HepG2 (cell line): ENCODE measurements around the gene ACSF3. TPM values are rescaled to one million over a fixed set of nuclear protein-coding genes. Genes with fewer than 3 reads are reported as not detected.

ENCODE experiments used
- ATAC-seq: fragments of 200-7000 bp; cut with Tn5 transposase; 3 replicates; pipeline ENCODE4 v1.9.1; 2020; ENCODE audit warnings: mild to moderate bottlenecking, moderate library complexity
- BruUV-seq: library from RNA; stranded (reverse); fragments of 400-500 nt; replicated peaks from 2 replicates; lab custom pipeline; 2021; lab: Mats Ljungman, UMichigan
- CTCF ChIA-PET: fragments of 300-600 bp; formaldehyde crosslinking; extraction: SDS; loops from one replicate; lab custom pipeline; 2021; ENCODE audit warnings: low total read pairs, inconsistent platforms, low intra/inter-chr PET ratio; lab: Yijun Ruan, JAX
- POLR2A ChIA-PET: fragments of 350-600 bp; sonication (Branson Sonifier 250); formaldehyde crosslinking; loops from one replicate; lab custom pipeline; 2020; ENCODE audit warnings: antibody characterized with exemption, inconsistent platforms; lab: Yijun Ruan, JAX
- DNase-seq: peaks from one replicate; pipeline ENCODE4 v3.0.0-alpha.2; 2015; ENCODE audit warnings: low spot score
- FAIRE-seq: peaks from 3 replicates; lab custom pipeline; 2011; peaks lifted over from hg19 to GRCh38; lab: Jason Lieb, UNC
- H2AFZ ChIP-seq: one replicate; pipeline ENCODE4 v1.6.1; 2011; ENCODE audit warnings: low read length, inconsistent platforms
- H3K27ac ChIP-seq: fragments of 300-600 bp; 3 replicates; pipeline ENCODE4 v1.8.0; 2011; ENCODE audit warnings: mixed run types, mild to moderate bottlenecking, mixed read lengths, low read length, inconsistent platforms; ENCODE audit not compliant: insufficient read depth; ENCODE audit errors: extremely low read length
- H3K27me3 ChIP-seq, 2 experiments: fragments of 200-600 bp in 1 of 2; 2 replicates in 1 of 2; 3 replicates in 1 of 2; pipeline versions ENCODE4 v1.6.0 to v1.8.0; 2011; ENCODE audit warnings: low read length in 2 of 2, mild to moderate bottlenecking in 2 of 2, moderate library complexity in 2 of 2, inconsistent platforms in 1 of 2; ENCODE audit not compliant: insufficient read depth in 2 of 2, control insufficient read depth in 1 of 2
- H3K36me3 ChIP-seq, 2 experiments: fragments of 200-600 bp in 1 of 2; replicated peaks in 1 of 2; 2 replicates in 1 of 2; 3 replicates in 1 of 2; pipeline versions ENCODE4 v1.5.1 to v1.8.0; 2011; ENCODE audit warnings: low read length in 2 of 2, inconsistent platforms in 1 of 2; ENCODE audit not compliant: insufficient read depth in 2 of 2, control insufficient read depth in 1 of 2
- H3K4me1 ChIP-seq: 2 replicates; pipeline ENCODE4 v1.5.1; 2012; ENCODE audit warnings: low read length, inconsistent platforms; ENCODE audit not compliant: insufficient read depth
- H3K4me2 ChIP-seq: 2 replicates; pipeline ENCODE4 v1.6.0; 2011; ENCODE audit warnings: low read depth, low read length, inconsistent platforms
- H3K4me3 ChIP-seq, 3 experiments: fragments of 200-600 bp in 1 of 3; sonication (generic), shearing (Covaris generic) in 1 of 3; replicated peaks in 1 of 3; 2 replicates each; pipeline ENCODE4 v1.5.1; 2011 to 2016; ENCODE audit warnings: low read length in 3 of 3, inconsistent platforms in 2 of 3, low read depth in 2 of 3, mild to moderate bottlenecking in 2 of 3, control low read depth in 1 of 3, mixed read lengths in 1 of 3; ENCODE audit not compliant: insufficient read depth in 1 of 3
- H3K79me2 ChIP-seq: one replicate; pipeline ENCODE4 v1.6.1; 2011; ENCODE audit warnings: low read length, inconsistent platforms; ENCODE audit not compliant: insufficient read depth
- H3K9ac ChIP-seq: 2 replicates; pipeline ENCODE4 v1.6.0; 2011; ENCODE audit warnings: mild to moderate bottlenecking, low read depth, low read length, inconsistent platforms; ENCODE audit not compliant: insufficient read depth
- H3K9me3 ChIP-seq: 2 replicates; pipeline ENCODE4 v1.5.1; 2012; ENCODE audit warnings: mild to moderate bottlenecking, low read length
- H4K20me1 ChIP-seq: 2 replicates; pipeline ENCODE4 v1.6.0; 2011; ENCODE audit warnings: inconsistent platforms, mild to moderate bottlenecking, low read length, moderate library complexity; ENCODE audit not compliant: insufficient read depth
- BCL6 ChIP-seq: IDR thresholded peaks from 2 replicates; pipeline ENCODE4 v1.6.1; 2016; ENCODE audit warnings: missing genetic modification reagents, missing compliant biosample characterization
- EED ChIP-seq: sonication (generic); formaldehyde crosslinking; IDR thresholded peaks from 2 replicates; pipeline ENCODE4 v1.5.0; 2020; ENCODE audit warnings: mild to moderate bottlenecking, missing genetic modification reagents
- FOXC1 ChIP-seq: sonication (generic); formaldehyde crosslinking; IDR thresholded peaks from 2 replicates; pipeline ENCODE4 v1.8.0; 2022; ENCODE audit warnings: mild to moderate bottlenecking, missing genetic modification reagents, borderline replicate concordance
- FOXM1 ChIP-seq: sonication (generic); formaldehyde crosslinking; IDR thresholded peaks from 2 replicates; pipeline ENCODE4 v1.5.0; 2020; ENCODE audit warnings: missing genetic modification reagents
- GLI4 ChIP-seq: sonication (generic); formaldehyde crosslinking; IDR thresholded peaks from 2 replicates; pipeline ENCODE4 v1.5.1; 2020; ENCODE audit warnings: missing genetic modification reagents, mild to moderate bottlenecking, moderate library complexity, borderline replicate concordance
- JARID2 ChIP-seq: sonication (generic); formaldehyde crosslinking; IDR thresholded peaks from 2 replicates; pipeline ENCODE4 v1.8.1; 2023; ENCODE audit warnings: missing genetic modification reagents, inconsistent platforms; ENCODE audit not compliant: insufficient replicate concordance
- MEIS1 ChIP-seq: sonication (generic); formaldehyde crosslinking; IDR thresholded peaks from 2 replicates; pipeline ENCODE4 v1.9.0; 2021; ENCODE audit warnings: mild to moderate bottlenecking, missing genetic modification reagents, moderate library complexity, borderline replicate concordance
- NFAT5 ChIP-seq: sonication (generic); formaldehyde crosslinking; IDR thresholded peaks from 2 replicates; pipeline ENCODE4 v1.4.0; 2020; ENCODE audit warnings: missing genetic modification reagents
- NFATC3 ChIP-seq: sonication (generic); formaldehyde crosslinking; IDR thresholded peaks from 2 replicates; pipeline ENCODE4 v1.5.1; 2020; ENCODE audit warnings: mild to moderate bottlenecking, missing genetic modification reagents
- RBM39 ChIP-seq: fragments of 200-400 bp; formaldehyde crosslinking; IDR thresholded peaks from one replicate; pipeline ENCODE4 v1.6.1; 2018; ENCODE audit warnings: antibody characterized with exemption, mild to moderate bottlenecking, low read depth, low read length; ENCODE audit not compliant: poor library complexity, severe bottlenecking
- ZNF597 ChIP-seq: sonication (generic); formaldehyde crosslinking; IDR thresholded peaks from 2 replicates; pipeline ENCODE4 v1.5.0; 2020; ENCODE audit warnings: missing genetic modification reagents
- ZNF746 ChIP-seq: sonication (generic); formaldehyde crosslinking; IDR thresholded peaks from 2 replicates; pipeline ENCODE4 v1.8.0; 2022; ENCODE audit warnings: mild to moderate bottlenecking, missing genetic modification reagents
- ZNF768 ChIP-seq: sonication (generic); formaldehyde crosslinking; IDR thresholded peaks from 2 replicates; pipeline ENCODE4 v1.4.0; 2020; ENCODE audit warnings: missing genetic modification reagents
- WGBS: methylation state at CpG from one replicate; pipeline ENCODE4 v1.1.6; 2017; ENCODE audit warnings: low lambda C conversion rate; 5-methylcytosine and 5-hydroxymethylcytosine counted together
- in situ Hi-C: cut with HindIII; loops from 2 replicates; pipeline ENCODE4 v1.10.0; 2017; ENCODE audit warnings: low pct_unique_long_range_greater_than_20kb; ENCODE audit not compliant: extremely low pct_ligation_motif_present
- intact Hi-C: fragments of 100-400 bp; cut with micrococcal nuclease; formaldehyde crosslinking; loops from one replicate; pipeline ENCODE4 v1.10.0; 2022; ENCODE audit not compliant: unreplicated experiment
- polyA plus RNA-seq, 8 experiments: library from polyadenylated mRNA; depleted of rRNA in 3 of 8; stranded (reverse) in 7 of 8; unstranded in 1 of 8; fragments of >200 nt; fragmentation: Illumina TruSeq in 4 of 8; extraction: Trizol in 4 of 8; gene quantifications; 2 replicates each; pipeline versions ENCODE4 v1.2.1 to v1.2.3, GENCODE V29; 2011 to 2016; ENCODE audit warnings: low read depth in 4 of 8, missing spikeins in 1 of 8, mixed read lengths in 1 of 8; ENCODE audit not compliant: insufficient read depth in 1 of 8
- total RNA-seq, 5 experiments: library from RNA; depleted of rRNA; stranded (reverse); fragments of >200 nt; fragmentation: Illumina TruSeq; extraction: Trizol; gene quantifications; 2 replicates each; pipeline ENCODE4 v1.2.3, GENCODE V29; 2016; ENCODE audit warnings: low read depth in 1 of 5
- TF ChIP-seq, protein P1 (sequence below): sonication (generic); formaldehyde crosslinking; IDR thresholded peaks from 2 replicates; pipeline ENCODE4 v1.4.0; 2020; ENCODE audit warnings: mild to moderate bottlenecking, low read depth, missing genetic modification reagents
- TF ChIP-seq, protein P2 (sequence below): sonication (generic); formaldehyde crosslinking; IDR thresholded peaks from 2 replicates; pipeline ENCODE4 v1.4.0; 2020; ENCODE audit warnings: missing genetic modification reagents

Gene ACSF3
- total and polyA plus RNA-seq, 2 of the 13 experiments (the other 11 are each of a cell fraction or from before 2014, with no cell fraction given) = 14.9 to 30.6 TPM

DNA sequence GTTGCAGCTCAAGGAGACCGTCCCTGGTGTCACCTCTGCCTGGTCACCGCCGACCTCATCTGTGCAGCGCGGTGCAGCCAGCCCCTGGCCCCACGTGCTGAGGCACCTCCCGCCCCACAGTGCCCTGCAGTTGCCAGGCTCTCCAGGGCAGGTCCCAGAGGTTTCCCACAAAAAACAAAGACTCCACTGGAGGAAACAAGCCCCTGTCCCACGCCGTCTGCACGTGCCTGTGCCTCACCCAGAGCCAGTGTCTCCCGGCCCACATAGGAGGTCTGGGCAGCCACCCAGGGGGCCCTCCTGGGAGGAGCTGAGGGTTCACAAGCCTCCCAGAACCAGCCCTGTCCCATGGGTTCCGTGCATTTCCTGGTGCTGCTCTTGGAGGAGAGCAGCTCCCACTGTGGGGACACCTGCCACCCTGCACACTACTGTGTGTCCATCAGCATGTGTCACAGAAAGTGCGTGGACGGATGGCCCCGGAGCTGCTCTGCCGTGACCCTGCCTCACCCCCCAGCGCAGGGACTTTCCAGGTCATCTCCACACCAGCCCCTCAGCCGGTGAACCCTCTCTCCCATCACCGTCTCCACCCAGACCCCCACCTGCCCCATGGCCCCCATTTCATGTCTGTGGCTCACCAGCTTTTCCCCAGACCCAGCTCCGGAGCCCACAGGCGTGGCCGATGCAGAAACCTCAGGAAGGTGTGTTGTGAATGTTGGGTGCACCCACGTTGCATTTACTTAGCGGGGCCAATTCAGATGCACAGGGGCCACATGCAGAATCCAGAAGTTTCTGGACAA, 60.9 kb downstream of the ACSF3 start:
- Histone ChIP-seq H3K4me2 (no peak overlapping the region), H4K20me1 (no peaks in the 10 kb centered on the region; the same call in 1 of the 2 replicates), H3K9me3 (no peaks in the 10 kb centered on the region; the same call in 1 of the 2 replicates), H2AFZ (no peak overlapping the region), H3K27me3 (peaks cover 13 to 26% of the 10 kb centered on the region in 2 experiments), H3K4me1 (peaks cover 35% of the 10 kb centered on the region), H3K36me3 (peaks cover under 1 to 1% of the 10 kb centered on the region in 2 experiments; a peak in 3 of 5 replicates), H3K9ac (no peak overlapping the region), H3K4me3 (no peak overlapping the region), H3K27ac (no peak overlapping the region), H3K79me2 (no peaks in the 10 kb centered on the region)
- ATAC-seq = peak; percentile 1; the same call in 2 of the 3 replicates
- WGBS = 59% methylated on average over 20 of the region's 24 CpGs
- no peak for FAIRE-seq
- CTCF ChIA-PET = no interaction called here
- in situ Hi-C loops (no loop called here), intact Hi-C loops (no loop called here)
- POLR2A ChIA-PET = no interaction called here
- no TSS peak for BruUV-seq
- DNase-seq = no peak
- TF ChIP-seq, protein P1, sequence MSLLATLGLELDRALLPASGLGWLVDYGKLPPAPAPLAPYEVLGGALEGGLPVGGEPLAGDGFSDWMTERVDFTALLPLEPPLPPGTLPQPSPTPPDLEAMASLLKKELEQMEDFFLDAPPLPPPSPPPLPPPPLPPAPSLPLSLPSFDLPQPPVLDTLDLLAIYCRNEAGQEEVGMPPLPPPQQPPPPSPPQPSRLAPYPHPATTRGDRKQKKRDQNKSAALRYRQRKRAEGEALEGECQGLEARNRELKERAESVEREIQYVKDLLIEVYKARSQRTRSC (CRISPR knock-in tag) = no peak
- TF ChIP-seq EED (no peak), ZNF746 (CRISPR knock-in tag) (no peak), JARID2 (CRISPR knock-in tag) (no peak), ZNF597 (CRISPR knock-in tag) (no peak), RBM39 (peak; percentile 50), GLI4 (no peak), FOXM1 (CRISPR knock-in tag) (no peak), BCL6 (no peak), FOXC1 (CRISPR knock-in tag) (no peak), MEIS1 (CRISPR knock-in tag) (no peak), NFAT5 (no peak), NFATC3 (CRISPR knock-in tag) (no peak), ZNF768 (CRISPR knock-in tag) (no peak)
- TF ChIP-seq, protein P2, sequence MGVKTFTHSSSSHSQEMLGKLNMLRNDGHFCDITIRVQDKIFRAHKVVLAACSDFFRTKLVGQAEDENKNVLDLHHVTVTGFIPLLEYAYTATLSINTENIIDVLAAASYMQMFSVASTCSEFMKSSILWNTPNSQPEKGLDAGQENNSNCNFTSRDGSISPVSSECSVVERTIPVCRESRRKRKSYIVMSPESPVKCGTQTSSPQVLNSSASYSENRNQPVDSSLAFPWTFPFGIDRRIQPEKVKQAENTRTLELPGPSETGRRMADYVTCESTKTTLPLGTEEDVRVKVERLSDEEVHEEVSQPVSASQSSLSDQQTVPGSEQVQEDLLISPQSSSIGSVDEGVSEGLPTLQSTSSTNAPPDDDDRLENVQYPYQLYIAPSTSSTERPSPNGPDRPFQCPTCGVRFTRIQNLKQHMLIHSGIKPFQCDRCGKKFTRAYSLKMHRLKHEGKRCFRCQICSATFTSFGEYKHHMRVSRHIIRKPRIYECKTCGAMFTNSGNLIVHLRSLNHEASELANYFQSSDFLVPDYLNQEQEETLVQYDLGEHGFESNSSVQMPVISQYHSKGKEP (CRISPR knock-in tag) = no peak
